HepG2 (cell line): ENCODE data around the gene AARS2. TPM values are rescaled to one million over a fixed set of nuclear protein-coding genes. Genes with fewer than 3 reads are reported as not detected.
A peak's percentile ranks its signal among the peaks of the same experiment; 100 is the strongest.

Experiments used
- ATAC-seq: fragments of 200-7000 bp; cut with Tn5 transposase; 3 replicates; pipeline ENCODE4 v1.9.1; 2020; ENCODE audit warnings: mild to moderate bottlenecking, moderate library complexity
- BruUV-seq: library from RNA; stranded (reverse); fragments of 400-500 nt; replicated peaks from 2 replicates; lab custom pipeline; 2021; lab: Mats Ljungman, UMichigan
- CTCF ChIA-PET: fragments of 300-600 bp; formaldehyde crosslinking; extraction: SDS; loops from one replicate; lab custom pipeline; 2021; ENCODE audit warnings: low total read pairs, inconsistent platforms, low intra/inter-chr PET ratio; lab: Yijun Ruan, JAX
- POLR2A ChIA-PET: fragments of 350-600 bp; sonication (Branson Sonifier 250); formaldehyde crosslinking; loops from one replicate; lab custom pipeline; 2020; ENCODE audit warnings: antibody characterized with exemption, inconsistent platforms; lab: Yijun Ruan, JAX
- DNase-seq: peaks from one replicate; pipeline ENCODE4 v3.0.0-alpha.2; 2015; ENCODE audit warnings: low spot score
- FAIRE-seq: peaks from 3 replicates; lab custom pipeline; 2011; peaks lifted over from hg19 to GRCh38; lab: Jason Lieb, UNC
- H2AFZ ChIP-seq: one replicate; pipeline ENCODE4 v1.6.1; 2011; ENCODE audit warnings: low read length, inconsistent platforms
- H3K27ac ChIP-seq: fragments of 300-600 bp; 3 replicates; pipeline ENCODE4 v1.8.0; 2011; ENCODE audit warnings: mixed run types, mild to moderate bottlenecking, mixed read lengths, low read length, inconsistent platforms; ENCODE audit not compliant: insufficient read depth; ENCODE audit errors: extremely low read length
- H3K27me3 ChIP-seq, 2 experiments: fragments of 200-600 bp in 1 of 2; 2 replicates in 1 of 2; 3 replicates in 1 of 2; pipeline versions ENCODE4 v1.6.0 to v1.8.0; 2011; ENCODE audit warnings: low read length in 2 of 2, mild to moderate bottlenecking in 2 of 2, moderate library complexity in 2 of 2, inconsistent platforms in 1 of 2; ENCODE audit not compliant: insufficient read depth in 2 of 2, control insufficient read depth in 1 of 2
- H3K36me3 ChIP-seq, 2 experiments: fragments of 200-600 bp in 1 of 2; replicated peaks in 1 of 2; 2 replicates in 1 of 2; 3 replicates in 1 of 2; pipeline versions ENCODE4 v1.5.1 to v1.8.0; 2011; ENCODE audit warnings: low read length in 2 of 2, inconsistent platforms in 1 of 2; ENCODE audit not compliant: insufficient read depth in 2 of 2, control insufficient read depth in 1 of 2
- H3K4me1 ChIP-seq: 2 replicates; pipeline ENCODE4 v1.5.1; 2012; ENCODE audit warnings: low read length, inconsistent platforms; ENCODE audit not compliant: insufficient read depth
- H3K4me2 ChIP-seq: 2 replicates; pipeline ENCODE4 v1.6.0; 2011; ENCODE audit warnings: low read depth, low read length, inconsistent platforms
- H3K4me3 ChIP-seq, 3 experiments: fragments of 200-600 bp in 1 of 3; sonication (generic), shearing (Covaris generic) in 1 of 3; replicated peaks in 1 of 3; 2 replicates each; pipeline ENCODE4 v1.5.1; 2011 to 2016; ENCODE audit warnings: low read length in 3 of 3, inconsistent platforms in 2 of 3, low read depth in 2 of 3, mild to moderate bottlenecking in 2 of 3, control low read depth in 1 of 3, mixed read lengths in 1 of 3; ENCODE audit not compliant: insufficient read depth in 1 of 3
- H3K79me2 ChIP-seq: one replicate; pipeline ENCODE4 v1.6.1; 2011; ENCODE audit warnings: low read length, inconsistent platforms; ENCODE audit not compliant: insufficient read depth
- H3K9ac ChIP-seq: 2 replicates; pipeline ENCODE4 v1.6.0; 2011; ENCODE audit warnings: mild to moderate bottlenecking, low read depth, low read length, inconsistent platforms; ENCODE audit not compliant: insufficient read depth
- H3K9me3 ChIP-seq: 2 replicates; pipeline ENCODE4 v1.5.1; 2012; ENCODE audit warnings: mild to moderate bottlenecking, low read length
- H4K20me1 ChIP-seq: 2 replicates; pipeline ENCODE4 v1.6.0; 2011; ENCODE audit warnings: inconsistent platforms, mild to moderate bottlenecking, low read length, moderate library complexity; ENCODE audit not compliant: insufficient read depth
- CBX5 ChIP-seq: sonication (generic); formaldehyde crosslinking; IDR thresholded peaks from 2 replicates; pipeline ENCODE4 v1.4.0; 2020; ENCODE audit warnings: missing genetic modification reagents, borderline replicate concordance
- CCAR2 ChIP-seq: fragments of 200-400 bp; formaldehyde crosslinking; optimal IDR thresholded peaks from 2 replicates; pipeline ENCODE3; 2018; ENCODE audit warnings: low read depth, mild to moderate bottlenecking, low read length, moderate library complexity
- EHMT2 ChIP-seq: fragments of 200-600 bp; sonication (generic); IDR thresholded peaks from 2 replicates; pipeline ENCODE4 v1.7.0; 2017; ENCODE audit warnings: antibody characterized with exemption, low read depth, low read length, borderline replicate concordance
- EP300 ChIP-seq, 3 experiments: sonication (generic) in 1 of 3; formaldehyde crosslinking in 1 of 3; IDR thresholded peaks; 2 replicates each; pipeline versions ENCODE4 v1.5.1 to v1.6.1; 2011 to 2020; ENCODE audit warnings: low read depth in 2 of 3, low read length in 2 of 3, borderline replicate concordance in 1 of 3, improper control_type of control experiment in 1 of 3, mild to moderate bottlenecking in 1 of 3, missing genetic modification reagents in 1 of 3, moderate library complexity in 1 of 3
- ETV6 ChIP-seq: sonication (generic); formaldehyde crosslinking; conservative IDR thresholded peaks from 2 replicates; pipeline ENCODE4 v1.4.0; 2020; ENCODE audit warnings: missing genetic modification reagents
- GABPA ChIP-seq, 2 experiments: IDR thresholded peaks; 2 replicates each; pipeline ENCODE4 v1.6.1; 2011 to 2016; ENCODE audit warnings: low read depth in 2 of 2, low read length in 1 of 2, missing biosample characterization in 1 of 2, missing genetic modification characterization in 1 of 2
- GFI1 ChIP-seq: sonication (generic); formaldehyde crosslinking; IDR thresholded peaks from 2 replicates; pipeline ENCODE4 v1.5.0; 2020; ENCODE audit warnings: missing genetic modification reagents, mild to moderate bottlenecking, borderline replicate concordance
- GZF1 ChIP-seq: sonication (generic); formaldehyde crosslinking; IDR thresholded peaks from 2 replicates; pipeline ENCODE4 v1.5.1; 2020; ENCODE audit warnings: mild to moderate bottlenecking, missing genetic modification reagents
- HNRNPUL1 ChIP-seq: fragments of 200-400 bp; formaldehyde crosslinking; IDR thresholded peaks from 2 replicates; pipeline ENCODE4 v1.6.1; 2017; ENCODE audit warnings: low read depth, mild to moderate bottlenecking, low read length, moderate library complexity
- KDM3A ChIP-seq: IDR thresholded peaks from 2 replicates; pipeline ENCODE4 v1.6.1; 2018; ENCODE audit warnings: low read depth, missing compliant biosample characterization
- MIXL1 ChIP-seq: IDR thresholded peaks from 2 replicates; pipeline ENCODE4 v1.6.1; 2016
- MTF1 ChIP-seq: sonication (generic); formaldehyde crosslinking; IDR thresholded peaks from 2 replicates; pipeline ENCODE4 v1.5.0; 2020; ENCODE audit warnings: missing genetic modification reagents
- NFKB2 ChIP-seq: sonication (generic); formaldehyde crosslinking; IDR thresholded peaks from 2 replicates; pipeline ENCODE4 v1.4.0; 2020; ENCODE audit warnings: missing genetic modification reagents, borderline replicate concordance
- RXRB ChIP-seq: IDR thresholded peaks from 2 replicates; pipeline ENCODE4 v1.6.1; 2016; ENCODE audit warnings: borderline replicate concordance, missing genetic modification reagents, missing compliant biosample characterization
- SAFB2 ChIP-seq: sonication (generic); formaldehyde crosslinking; IDR thresholded peaks from 2 replicates; pipeline ENCODE4 v1.5.1; 2020; ENCODE audit warnings: missing genetic modification reagents, low read depth, mild to moderate bottlenecking, borderline replicate concordance
- SAP130 ChIP-seq: IDR thresholded peaks from 2 replicates; pipeline ENCODE4 v1.6.1; 2016; ENCODE audit warnings: low read depth
- ZFAT ChIP-seq: sonication (generic); formaldehyde crosslinking; conservative IDR thresholded peaks from 2 replicates; pipeline ENCODE4 v1.8.1; 2023; ENCODE audit warnings: missing genetic modification reagents, inconsistent platforms
- ZFP82 ChIP-seq: sonication (generic); formaldehyde crosslinking; IDR thresholded peaks from 2 replicates; pipeline ENCODE4 v1.5.1; 2020; ENCODE audit warnings: mild to moderate bottlenecking, missing genetic modification reagents, borderline replicate concordance
- ZNF12 ChIP-seq: sonication (generic); formaldehyde crosslinking; IDR thresholded peaks from 2 replicates; pipeline ENCODE4 v1.5.0; 2020; ENCODE audit warnings: missing genetic modification reagents
- ZNF3 ChIP-seq: IDR thresholded peaks from 2 replicates; pipeline ENCODE4 v1.7.0; 2017; ENCODE audit warnings: inconsistent platforms
- ZNF367 ChIP-seq: sonication (generic); formaldehyde crosslinking; IDR thresholded peaks from 2 replicates; pipeline ENCODE4 v1.4.0; 2020; ENCODE audit warnings: missing genetic modification reagents, borderline replicate concordance
- ZNF572 ChIP-seq: sonication (generic); formaldehyde crosslinking; IDR thresholded peaks from 2 replicates; pipeline ENCODE4 v1.5.1; 2020; ENCODE audit warnings: mild to moderate bottlenecking, missing genetic modification reagents
- ZNF782 ChIP-seq: sonication (generic); formaldehyde crosslinking; IDR thresholded peaks from 2 replicates; pipeline ENCODE4 v1.4.0; 2020; ENCODE audit warnings: missing genetic modification reagents, mild to moderate bottlenecking, borderline replicate concordance
- WGBS: methylation state at CpG from one replicate; pipeline ENCODE4 v1.1.6; 2017; ENCODE audit warnings: low lambda C conversion rate; 5-methylcytosine and 5-hydroxymethylcytosine counted together
- in situ Hi-C: cut with HindIII; loops from 2 replicates; pipeline ENCODE4 v1.10.0; 2017; ENCODE audit warnings: low pct_unique_long_range_greater_than_20kb; ENCODE audit not compliant: extremely low pct_ligation_motif_present
- intact Hi-C: fragments of 100-400 bp; cut with micrococcal nuclease; formaldehyde crosslinking; loops from one replicate; pipeline ENCODE4 v1.10.0; 2022; ENCODE audit not compliant: unreplicated experiment
- polyA plus RNA-seq, 8 experiments: library from polyadenylated mRNA; depleted of rRNA in 3 of 8; stranded (reverse) in 7 of 8; unstranded in 1 of 8; fragments of >200 nt; fragmentation: Illumina TruSeq in 4 of 8; extraction: Trizol in 4 of 8; gene quantifications; 2 replicates each; pipeline versions ENCODE4 v1.2.1 to v1.2.3, GENCODE V29; 2011 to 2016; ENCODE audit warnings: low read depth in 4 of 8, missing spikeins in 1 of 8, mixed read lengths in 1 of 8; ENCODE audit not compliant: insufficient read depth in 1 of 8
- total RNA-seq, 5 experiments: library from RNA; depleted of rRNA; stranded (reverse); fragments of >200 nt; fragmentation: Illumina TruSeq; extraction: Trizol; gene quantifications; 2 replicates each; pipeline ENCODE4 v1.2.3, GENCODE V29; 2016; ENCODE audit warnings: low read depth in 1 of 5
- TF ChIP-seq, protein P1 (sequence below): sonication (generic); formaldehyde crosslinking; IDR thresholded peaks from 2 replicates; pipeline ENCODE4 v1.5.0; 2020; ENCODE audit warnings: missing genetic modification reagents, mild to moderate bottlenecking, borderline replicate concordance

AARS2 gene
- total and polyA plus RNA-seq, 2 of the 13 experiments (the other 11 are each of a cell fraction or from before 2014, with no cell fraction given): 7.5 to 24.1 TPM

- H3K79me2 ChIP-seq: peaks cover 18% of the 10 kb centered on the region
- H3K4me3 ChIP-seq: peak overlapping the region; percentile 64 to 95 (median 76)
- H4K20me1 ChIP-seq: no peaks in the 10 kb centered on the region
- peak overlapping the region; percentile 1 for H3K27ac ChIP-seq
- peak overlapping the region; percentile 84 for H3K9ac ChIP-seq
- H2AFZ ChIP-seq: no peak overlapping the region
- FAIRE-seq: peak; percentile 30
- CTCF ChIA-PET: no interaction called here
- BruUV-seq: TSS peak; percentile 67
- in situ Hi-C loops (no loop called here), intact Hi-C loops (no loop called here)
- POLR2A ChIA-PET: interaction anchor here (1.1 to 2.2 kb wide), 3 partner anchors 8 to 21 kb away, joined by 3 to 8 read pairs (median 5); partner anchors contain the start of gene HSP90AB1
- peaks cover 0 to 4% of the 10 kb centered on the region in 2 experiments; a peak in 2 of 5 replicates for H3K27me3 ChIP-seq
- WGBS: 35% methylated on average over 9 of the region's 9 CpGs
- no peaks in the 10 kb centered on the region for H3K9me3 ChIP-seq
- peak overlapping the region; percentile 92 for H3K4me2 ChIP-seq
- DNase-seq: no peak
- peak; percentile 37 for ATAC-seq
- peaks cover 32% of the 10 kb centered on the region for H3K4me1 ChIP-seq
- H3K36me3 ChIP-seq: peaks cover 2 to 28% of the 10 kb centered on the region in 2 experiments
- no peak for TF ChIP-seq ZNF3 (CRISPR knock-in tag)
- no peak for TF ChIP-seq ZNF12 (CRISPR knock-in tag)
- 0 out of 2 replicates have a peak, but pooled peaks have one; percentile 57 for TF ChIP-seq NFKB2 (CRISPR knock-in tag)
- no peak for TF ChIP-seq GFI1 (CRISPR knock-in tag)
- no peak for TF ChIP-seq CBX5 (CRISPR knock-in tag)
- TF ChIP-seq ZNF367 (CRISPR knock-in tag): no peak
- TF ChIP-seq EHMT2: no peak
- TF ChIP-seq SAP130: peak; percentile 60
- TF ChIP-seq MTF1 (CRISPR knock-in tag): no peak
- TF ChIP-seq ETV6: peak; percentile 72; the same call in 1 of the 2 replicates
- no peak for TF ChIP-seq MIXL1 (CRISPR knock-in tag)
- no peak for TF ChIP-seq ZNF572 (CRISPR knock-in tag)
- TF ChIP-seq, protein P1, sequence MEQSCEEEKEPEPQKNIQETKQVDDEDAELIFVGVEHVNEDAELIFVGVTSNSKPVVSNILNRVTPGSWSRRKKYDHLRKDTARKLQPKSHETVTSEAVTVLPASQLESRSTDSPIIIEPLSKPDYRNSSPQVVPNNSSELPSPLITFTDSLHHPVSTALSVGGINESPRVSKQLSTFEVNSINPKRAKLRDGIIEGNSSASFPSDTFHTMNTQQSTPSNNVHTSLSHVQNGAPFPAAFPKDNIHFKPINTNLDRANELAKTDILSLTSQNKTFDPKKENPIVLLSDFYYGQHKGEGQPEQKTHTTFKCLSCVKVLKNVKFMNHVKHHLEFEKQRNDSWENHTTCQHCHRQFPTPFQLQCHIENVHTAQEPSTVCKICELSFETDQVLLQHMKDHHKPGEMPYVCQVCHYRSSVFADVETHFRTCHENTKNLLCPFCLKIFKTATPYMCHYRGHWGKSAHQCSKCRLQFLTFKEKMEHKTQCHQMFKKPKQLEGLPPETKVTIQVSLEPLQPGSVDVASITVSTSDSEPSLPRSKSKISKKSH: no peak
- 0 out of 2 replicates have a peak, but pooled peaks have one; percentile 51 for TF ChIP-seq ZNF782 (CRISPR knock-in tag)
- no peak for TF ChIP-seq KDM3A (CRISPR knock-in tag)
- TF ChIP-seq HNRNPUL1: no peak
- no peak for TF ChIP-seq CCAR2
- TF ChIP-seq ZFP82 (CRISPR knock-in tag): no peak
- peak; percentile 15; the same call in 1 of the 2 replicates for TF ChIP-seq RXRB (CRISPR knock-in tag)
- no peak for TF ChIP-seq GABPA (IDR thresholded peaks at IDR 0.05; ENCODE audit: low read depth, low read length)
- TF ChIP-seq GABPA (CRISPR knock-in tag; IDR thresholded peaks at IDR 0.05; ENCODE audit: low read depth): peak; percentile 57
- TF ChIP-seq GZF1 (CRISPR knock-in tag): no peak
- TF ChIP-seq SAFB2 (CRISPR knock-in tag): 0 out of 2 replicates have a peak, but pooled peaks have one; percentile 32
- no peak for TF ChIP-seq ZFAT
- no peak for TF ChIP-seq EP300 (IDR thresholded peaks at IDR 0.05; ENCODE audit: low read depth in 2 of 2, low read length in 2 of 2)
- TF ChIP-seq EP300 (CRISPR knock-in tag; IDR thresholded peaks at IDR 0.05; ENCODE audit: borderline replicate concordance): 0 out of 2 replicates have a peak, but pooled peaks have one; percentile 29
Observed at GRCh38 chr6:44263354-44264100, 49.6 kb downstream of the AARS2 start.
